A204.1 (cell line): ENCODE measurements around the gene AWAT1.
"Not testable (repeated sequence)": the region's sequence is repeated elsewhere in the genome, so short reads cannot be mapped to it uniquely, and the experiment has no call there.

Source experiments
- FAIRE-seq: peaks from 2 replicates; lab custom pipeline; 2012; peaks lifted over from hg19 to GRCh38; lab: Jason Lieb, UNC

AWAT1 gene

GRCh38 chrX:70234355-70234754 is at the start of gene AWAT1:
Gene AWAT1 (plus strand): TSS chrX:70234655. CDS start chrX:70234696, 41 bp downstream.
- no peak for FAIRE-seq

DNA sequence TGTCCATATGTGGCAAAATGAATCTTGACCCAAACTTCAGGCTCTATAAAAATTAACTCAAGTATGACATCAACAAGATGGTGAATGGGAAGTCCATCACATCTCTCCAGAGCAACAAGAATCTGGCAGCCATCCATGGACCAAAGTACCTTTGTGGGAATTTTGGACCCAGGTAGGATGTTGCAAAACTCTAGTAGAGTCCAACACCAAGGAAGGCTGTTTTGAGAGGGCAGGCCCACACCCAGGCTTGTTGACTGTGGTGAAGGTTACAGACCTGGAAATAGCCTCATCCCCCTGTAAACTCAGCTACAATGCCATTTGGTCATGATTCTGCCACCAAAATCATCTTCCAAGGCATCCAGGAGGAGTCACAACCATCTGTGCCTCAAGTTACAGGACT is 44.2 kb upstream of the AWAT1 start:
- no peak for FAIRE-seq

DNA sequence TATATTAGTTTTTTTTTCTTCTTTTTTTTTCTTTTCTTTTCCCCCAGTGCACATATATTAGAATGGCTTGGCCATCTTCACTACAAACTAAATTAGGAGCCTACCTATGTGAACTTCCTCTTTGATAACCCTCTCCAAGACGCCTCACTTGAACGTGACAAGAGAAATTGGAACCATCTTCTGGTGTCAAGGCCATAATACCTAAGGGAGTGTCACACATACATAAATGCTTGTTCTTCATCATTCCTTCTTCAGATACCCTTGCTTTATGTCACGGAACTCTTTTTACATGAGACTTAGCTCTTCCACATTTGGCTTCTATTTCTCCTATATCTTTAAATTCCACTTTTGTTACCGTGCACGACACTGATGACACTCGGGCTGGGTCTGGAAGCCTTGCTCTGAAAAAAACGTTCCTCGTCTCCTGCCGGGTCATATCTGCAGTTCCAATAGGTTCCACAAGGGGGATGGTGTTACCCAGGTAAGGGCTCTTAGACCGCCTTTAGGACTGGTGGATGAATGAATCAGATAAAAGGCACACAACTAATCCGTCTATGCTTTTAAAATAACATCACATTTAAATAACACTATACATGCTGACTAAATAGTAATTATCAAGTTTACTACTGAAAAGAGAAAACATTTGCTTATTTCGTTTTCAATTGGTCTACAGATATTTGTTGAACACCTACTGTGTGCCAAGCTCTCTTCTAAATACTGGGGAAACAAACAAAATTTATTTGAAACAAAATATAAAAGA is 37.3 kb upstream of the AWAT1 start:
- FAIRE-seq = peak; percentile 80

- no peak for FAIRE-seq
Observed at GRCh38 chrX:70201732-70202131, 32.7 kb upstream of the AWAT1 start.

GRCh38 chrX:70208479-70208878 is 26.0 kb upstream of the AWAT1 start:
- FAIRE-seq = no peak

DNA sequence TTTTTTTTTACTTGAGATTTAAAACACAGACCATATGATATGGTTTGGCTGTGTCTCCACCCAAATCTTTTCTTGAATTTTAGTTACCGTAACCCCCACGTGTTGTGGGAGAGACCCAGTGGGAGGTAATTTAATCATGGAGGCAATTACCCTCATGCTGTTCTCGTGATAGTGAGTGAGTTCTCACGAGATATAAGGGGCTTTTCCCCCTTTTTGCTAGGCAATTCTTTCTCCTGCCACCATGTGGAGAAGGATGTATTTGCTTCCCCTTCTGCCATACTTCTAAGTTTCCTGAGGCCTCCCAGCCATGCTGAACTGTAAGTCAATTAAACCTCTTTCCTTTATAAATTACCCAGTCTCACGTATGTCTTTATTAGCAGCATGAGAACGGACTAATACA is 24.9 kb upstream of the AWAT1 start:
- FAIRE-seq = not testable (repeated sequence)

DNA sequence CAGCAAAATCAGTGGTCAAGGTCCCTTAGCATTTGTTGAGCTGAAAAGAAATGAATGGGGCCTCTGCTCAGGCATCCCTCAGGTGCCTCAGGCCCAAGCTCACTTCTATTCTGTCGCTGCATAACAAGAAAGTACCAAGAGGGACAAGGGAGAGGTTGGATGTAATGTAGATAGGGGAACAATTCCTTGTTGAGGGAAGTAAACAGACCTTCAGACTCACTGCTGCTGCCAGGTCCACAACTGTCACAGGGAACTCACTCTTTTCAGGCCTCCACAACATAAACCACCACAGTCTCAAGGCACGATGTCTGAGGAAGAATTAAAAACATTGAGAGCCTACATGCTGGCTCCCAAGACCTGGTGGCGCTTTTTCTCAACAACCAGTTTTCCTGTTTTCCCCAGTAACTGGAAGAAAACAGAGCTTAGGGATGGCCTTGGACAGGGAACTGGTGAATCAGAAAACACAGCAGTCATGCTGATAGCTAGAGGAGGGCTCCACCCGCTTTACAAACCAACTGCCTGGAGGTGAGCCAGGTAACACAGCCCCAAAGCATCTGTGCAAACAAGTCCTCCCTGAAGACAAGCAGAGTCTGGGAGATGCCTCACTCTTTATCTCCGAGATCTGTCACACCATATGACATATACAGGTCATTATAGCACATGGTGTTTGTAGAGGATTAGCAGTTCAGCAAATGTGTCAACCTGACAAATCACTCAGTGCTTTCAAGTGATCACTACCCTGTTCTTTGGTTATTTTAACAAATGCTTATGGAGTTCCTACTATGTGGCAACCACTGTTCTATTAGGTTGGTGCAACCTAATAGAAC is 14.3 kb upstream of the AWAT1 start:
- no peak for FAIRE-seq

- FAIRE-seq = no peak
Observed at GRCh38 chrX:70226048-70226447, 8.4 kb upstream of the AWAT1 start.

- FAIRE-seq = no peak
Observed at GRCh38 chrX:70226687-70227086, 7.8 kb upstream of the AWAT1 start.

DNA sequence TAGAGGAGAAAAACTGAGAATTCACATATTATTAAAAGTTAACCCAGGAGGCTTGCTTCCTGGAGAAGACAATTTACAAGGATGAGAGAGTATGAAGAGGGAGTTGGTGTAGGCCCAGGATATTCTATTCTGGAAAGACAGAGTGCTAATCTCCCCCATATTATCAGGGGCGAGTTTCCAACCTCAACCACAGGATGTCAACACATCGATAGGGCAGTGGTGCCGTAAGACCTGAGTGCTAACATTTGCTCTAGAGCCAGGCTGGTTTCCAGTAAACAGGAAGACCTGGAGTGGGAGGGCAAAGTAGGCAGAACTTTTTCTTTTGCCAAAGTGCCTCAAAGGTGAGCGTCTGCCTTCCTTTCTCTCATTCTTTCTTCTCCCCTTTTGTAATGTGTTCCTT is 2.8 kb upstream of the AWAT1 start:
- no peak for FAIRE-seq

DNA sequence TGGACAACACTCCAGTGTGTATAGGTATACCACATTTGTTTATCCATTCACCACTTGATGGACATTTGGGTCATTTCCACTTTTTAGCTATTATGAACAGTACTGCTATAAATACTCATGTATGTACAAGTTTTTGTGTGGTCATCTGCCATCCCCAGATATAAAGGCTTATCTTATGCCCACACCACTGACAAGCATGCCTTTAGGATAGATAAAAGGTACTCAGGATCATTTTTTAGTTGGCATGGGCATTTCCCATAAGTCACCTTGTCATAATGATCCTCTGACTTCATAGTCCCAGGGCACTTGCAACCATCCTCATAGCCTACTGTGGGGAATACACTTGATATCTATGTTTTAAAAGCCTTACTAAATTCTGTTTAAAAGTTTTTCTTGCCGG is 6.3 kb downstream of the AWAT1 start:
- FAIRE-seq = no peak

DNA sequence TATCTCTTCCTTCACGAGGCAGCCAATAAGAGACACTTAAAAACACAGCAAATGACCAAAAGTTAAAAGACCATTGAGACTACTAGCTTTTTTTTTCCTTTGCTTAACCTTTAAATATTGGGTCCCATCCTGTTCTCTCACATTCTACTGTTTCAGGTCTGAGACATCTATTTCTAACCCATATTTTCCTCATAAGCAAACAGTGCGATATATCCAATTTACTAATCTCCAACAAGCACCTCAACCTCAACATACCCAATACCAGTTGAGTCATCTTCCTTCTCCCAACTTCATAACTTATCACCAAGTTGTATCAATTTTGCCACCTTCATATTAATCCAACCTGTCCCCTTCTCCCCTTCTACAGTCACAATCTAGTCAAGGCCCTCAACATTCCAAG is 7.0 kb downstream of the AWAT1 start:
- FAIRE-seq = no peak

DNA sequence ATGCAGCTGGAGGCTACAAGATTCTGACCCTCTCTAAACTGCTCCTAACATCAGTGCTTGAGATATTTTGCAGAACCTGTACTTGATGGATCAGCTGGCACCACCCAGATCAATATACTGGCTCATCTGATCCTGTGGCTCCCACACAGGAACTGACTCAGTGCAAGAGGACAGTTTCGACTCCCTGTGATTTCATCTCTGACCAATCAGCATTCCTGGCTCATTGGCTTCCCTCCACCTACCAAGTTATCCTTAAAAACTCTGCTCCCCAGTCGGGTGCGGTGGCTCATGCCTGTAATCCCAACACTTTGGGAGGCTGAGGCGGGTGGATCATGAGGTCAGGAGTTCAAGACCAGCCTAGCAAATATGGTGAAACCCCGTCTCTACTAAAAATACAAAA is 9.1 kb downstream of the AWAT1 start:
- not testable (repeated sequence) for FAIRE-seq

GRCh38 chrX:70244881-70245280 is 10.4 kb downstream of the AWAT1 start:
- no peak for FAIRE-seq

DNA sequence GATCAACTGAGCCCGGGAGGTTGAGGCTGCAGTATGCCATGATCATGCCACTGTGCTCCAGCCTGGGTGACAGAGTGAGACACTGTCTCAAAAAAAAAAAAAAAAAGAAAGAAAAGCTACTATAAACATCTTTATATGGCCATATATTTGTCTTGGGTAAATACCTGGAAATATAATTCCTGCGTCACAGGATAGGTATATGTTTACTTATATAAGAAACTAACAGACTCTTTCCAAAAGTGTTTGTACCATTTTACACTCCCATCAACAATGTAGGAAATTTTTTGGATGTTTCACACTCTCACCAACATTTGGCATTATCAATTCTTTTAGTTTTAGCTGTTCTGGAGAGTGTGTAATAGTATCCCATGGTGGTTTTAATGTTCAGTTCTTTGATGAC is 12.8 kb downstream of the AWAT1 start:
- FAIRE-seq = no peak

DNA sequence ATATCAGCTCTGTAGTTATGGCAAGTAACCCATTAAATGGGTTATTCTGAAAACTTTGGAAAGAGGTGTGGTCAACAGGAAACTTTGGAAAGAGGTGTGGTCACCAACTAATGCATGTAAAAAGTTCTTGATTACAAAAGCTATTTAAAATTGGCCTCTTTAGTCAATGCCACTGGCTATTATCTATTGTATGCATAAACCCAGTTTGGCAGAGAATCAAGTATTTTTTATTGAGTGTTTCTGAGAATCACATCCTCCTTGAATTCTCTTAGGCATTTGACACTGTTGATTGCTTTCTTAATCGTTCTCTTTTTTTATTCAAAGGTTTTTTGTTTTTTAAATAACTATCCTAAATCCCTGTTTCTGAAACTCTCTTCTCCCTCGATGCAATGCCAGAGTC is 18.0 kb downstream of the AWAT1 start:
- FAIRE-seq = no peak

- FAIRE-seq = no peak
Observed at GRCh38 chrX:70253377-70254062, 19.1 kb downstream of the AWAT1 start.

DNA sequence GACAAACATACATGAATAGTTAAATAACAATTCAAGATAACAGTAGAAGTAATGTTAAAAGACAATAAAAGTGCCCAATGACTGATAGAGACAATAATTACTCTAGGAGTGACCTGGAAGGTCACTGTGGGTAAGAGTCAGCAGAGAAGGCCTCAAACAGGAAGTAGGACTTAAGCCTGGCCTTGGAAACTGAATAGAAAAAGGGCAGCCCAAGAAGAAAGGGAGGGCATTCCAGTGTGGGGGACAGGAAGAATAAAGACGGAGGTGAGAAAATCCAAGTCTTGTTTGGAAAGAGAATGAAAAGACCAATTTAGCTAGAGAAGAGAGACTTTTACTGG is 19.6 kb downstream of the AWAT1 start:
- FAIRE-seq = no peak

- no peak for FAIRE-seq
Observed at GRCh38 chrX:70254909-70255308, 20.5 kb downstream of the AWAT1 start.

DNA sequence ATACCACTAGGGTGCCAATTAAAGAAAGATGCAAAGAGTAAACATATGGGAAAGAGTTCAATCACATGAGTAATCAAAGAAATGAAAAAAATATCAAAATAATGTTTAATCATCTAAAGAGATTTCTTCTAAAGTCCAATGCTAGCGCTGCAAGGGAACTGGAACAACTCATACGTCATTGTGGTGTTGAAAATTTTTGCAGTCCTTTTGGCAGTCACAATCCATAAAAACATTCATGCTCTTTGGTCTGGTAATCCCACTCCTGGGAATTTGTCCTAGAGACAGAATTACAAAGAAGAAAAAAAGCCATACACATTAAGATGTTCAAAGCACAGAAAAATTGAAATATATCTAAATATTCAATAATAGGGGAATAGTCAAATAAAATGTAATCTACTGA is 21.0 kb downstream of the AWAT1 start:
- no peak for FAIRE-seq

DNA sequence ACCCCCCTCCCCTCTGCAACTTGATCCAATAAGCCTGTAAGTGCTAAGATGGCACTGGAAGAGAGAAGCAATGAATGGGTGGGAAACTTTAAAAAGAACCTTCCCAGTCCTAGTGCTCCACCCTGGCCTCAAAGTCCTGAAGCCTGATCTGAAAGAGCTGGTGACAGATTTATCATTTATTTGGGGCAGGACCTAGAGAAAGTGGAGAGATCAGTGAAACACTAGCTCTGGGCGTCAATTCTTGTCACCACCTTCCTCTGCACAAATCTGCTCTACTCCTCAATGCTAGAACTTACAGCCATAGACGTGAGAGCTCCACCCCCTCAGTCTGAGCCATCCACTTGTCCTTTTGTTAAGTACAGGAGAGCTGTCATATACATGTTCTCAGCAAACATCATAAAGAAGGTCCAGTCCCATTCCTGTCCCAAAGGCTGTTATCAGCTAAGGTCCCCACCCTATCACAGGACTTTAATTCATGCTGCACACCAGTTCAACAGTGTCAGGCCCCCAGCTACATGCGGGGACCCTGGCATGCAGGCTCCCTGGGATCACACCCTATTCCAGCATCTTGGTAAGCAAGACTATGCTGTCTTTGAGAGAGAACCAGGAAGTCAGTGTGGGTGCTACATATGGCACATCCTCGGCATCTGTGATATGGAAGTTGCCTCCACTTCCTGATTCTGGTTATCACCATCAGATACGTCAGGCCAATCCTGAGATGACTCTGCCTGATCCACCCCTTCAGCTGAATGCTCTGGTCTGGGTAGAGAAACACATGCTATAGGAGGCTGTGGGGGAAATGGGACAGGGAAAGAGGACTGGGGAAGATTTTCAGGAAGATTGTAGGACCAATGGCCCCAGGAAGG is 23.2 kb downstream of the AWAT1 start:
- FAIRE-seq = no peak

- no peak for FAIRE-seq
Observed at GRCh38 chrX:70260104-70260503, 25.6 kb downstream of the AWAT1 start, which contains the start of gene P2RY4. Gene P2RY4 (minus strand): TSS chrX:70260204. CDS start chrX:70259624, 580 bp downstream.
